WERI-Rb-1 (cell line): ENCODE data around the gene COG2.

Source experiments
- DNase-seq: peaks from one replicate; pipeline ENCODE4 v3.0.0-alpha.2; 2020
- H3K27ac ChIP-seq: fragments of 250-450 bp; sonication (Bioruptor Pico); 2 replicates; pipeline ENCODE4 v1.5.1; 2020; ENCODE audit warnings: mild to moderate bottlenecking, moderate library complexity
- H3K27me3 ChIP-seq: fragments of 250-450 bp; sonication (Bioruptor Pico); 2 replicates; pipeline ENCODE4 v1.5.1; 2021; ENCODE audit warnings: mild to moderate bottlenecking, low read depth, moderate library complexity; ENCODE audit not compliant: insufficient read depth, severe bottlenecking
- H3K36me3 ChIP-seq: fragments of 250-450 bp; sonication (Bioruptor Pico); 2 replicates; pipeline ENCODE4 v1.5.1; 2020; ENCODE audit warnings: mild to moderate bottlenecking, moderate library complexity
- H3K4me3 ChIP-seq: 2 replicates; pipeline ENCODE4 v1.5.1; 2011; ENCODE audit warnings: low read depth, mild to moderate bottlenecking, control low read depth, low read length
- H3K9me3 ChIP-seq: fragments of 250-450 bp; sonication (Bioruptor Pico); 2 replicates; pipeline ENCODE4 v1.5.1; 2021; ENCODE audit warnings: mild to moderate bottlenecking, moderate library complexity; ENCODE audit not compliant: severe bottlenecking
- TF ChIP-seq, protein P1 (sequence below): IDR thresholded peaks from 2 replicates; pipeline ENCODE4 v1.5.1; 2011; ENCODE audit warnings: low read depth, mild to moderate bottlenecking, control low read depth, inconsistent platforms, low read length

COG2 gene

DNA sequence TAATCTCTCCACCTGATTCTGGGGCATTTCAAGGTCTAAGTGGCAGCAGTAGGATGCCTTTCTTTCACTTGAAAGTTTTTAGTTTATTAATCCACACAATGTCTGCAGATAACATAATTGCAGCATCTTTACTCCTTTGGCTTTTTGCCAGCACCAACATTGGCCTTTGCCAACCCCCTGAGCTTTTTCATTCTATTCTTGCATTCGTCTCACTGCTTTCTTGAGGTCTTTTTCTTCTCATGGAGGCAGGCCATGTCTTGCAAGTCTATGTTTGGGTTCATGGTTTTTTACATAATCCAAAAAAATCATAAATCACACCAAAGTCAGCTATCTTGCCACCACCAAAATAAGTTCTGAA is 30.4 kb upstream of the COG2 start:
- Histone ChIP-seq H3K27me3 (no peaks in the 10 kb centered on the region), H3K4me3 (no peak overlapping the region), H3K36me3 (no peaks in the 10 kb centered on the region), H3K9me3 (no peaks in the 10 kb centered on the region), H3K27ac (no peak overlapping the region)
- DNase-seq: no peak
- TF ChIP-seq, protein P1, sequence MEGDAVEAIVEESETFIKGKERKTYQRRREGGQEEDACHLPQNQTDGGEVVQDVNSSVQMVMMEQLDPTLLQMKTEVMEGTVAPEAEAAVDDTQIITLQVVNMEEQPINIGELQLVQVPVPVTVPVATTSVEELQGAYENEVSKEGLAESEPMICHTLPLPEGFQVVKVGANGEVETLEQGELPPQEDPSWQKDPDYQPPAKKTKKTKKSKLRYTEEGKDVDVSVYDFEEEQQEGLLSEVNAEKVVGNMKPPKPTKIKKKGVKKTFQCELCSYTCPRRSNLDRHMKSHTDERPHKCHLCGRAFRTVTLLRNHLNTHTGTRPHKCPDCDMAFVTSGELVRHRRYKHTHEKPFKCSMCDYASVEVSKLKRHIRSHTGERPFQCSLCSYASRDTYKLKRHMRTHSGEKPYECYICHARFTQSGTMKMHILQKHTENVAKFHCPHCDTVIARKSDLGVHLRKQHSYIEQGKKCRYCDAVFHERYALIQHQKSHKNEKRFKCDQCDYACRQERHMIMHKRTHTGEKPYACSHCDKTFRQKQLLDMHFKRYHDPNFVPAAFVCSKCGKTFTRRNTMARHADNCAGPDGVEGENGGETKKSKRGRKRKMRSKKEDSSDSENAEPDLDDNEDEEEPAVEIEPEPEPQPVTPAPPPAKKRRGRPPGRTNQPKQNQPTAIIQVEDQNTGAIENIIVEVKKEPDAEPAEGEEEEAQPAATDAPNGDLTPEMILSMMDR: no peak

DNA sequence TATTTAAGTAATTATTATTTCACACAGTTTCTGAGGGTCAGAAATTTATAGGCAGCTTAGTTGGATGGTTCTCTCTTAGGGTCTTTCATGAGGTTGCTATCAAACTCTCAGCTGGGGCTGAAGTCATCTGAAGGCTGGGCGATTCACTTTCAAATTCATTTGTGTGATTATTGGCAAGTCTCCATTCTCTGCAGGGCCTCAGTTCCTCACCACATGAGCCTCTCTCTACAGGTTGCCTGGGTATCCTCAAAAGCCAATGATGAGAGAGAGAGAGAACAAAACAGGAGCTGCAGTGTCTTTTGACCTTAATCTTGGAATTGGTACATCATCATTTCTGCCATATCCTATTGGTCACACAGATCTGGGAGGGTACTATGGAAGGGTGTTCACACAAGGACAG is 29.6 kb upstream of the COG2 start:
- no peak overlapping the region for H3K4me3 ChIP-seq
- DNase-seq: no peak
- no peak overlapping the region for H3K27ac ChIP-seq
- H3K9me3 ChIP-seq: no peaks in the 10 kb centered on the region
- H3K36me3 ChIP-seq: no peaks in the 10 kb centered on the region
- no peaks in the 10 kb centered on the region for H3K27me3 ChIP-seq
- TF ChIP-seq, protein P1: no peak

DNA sequence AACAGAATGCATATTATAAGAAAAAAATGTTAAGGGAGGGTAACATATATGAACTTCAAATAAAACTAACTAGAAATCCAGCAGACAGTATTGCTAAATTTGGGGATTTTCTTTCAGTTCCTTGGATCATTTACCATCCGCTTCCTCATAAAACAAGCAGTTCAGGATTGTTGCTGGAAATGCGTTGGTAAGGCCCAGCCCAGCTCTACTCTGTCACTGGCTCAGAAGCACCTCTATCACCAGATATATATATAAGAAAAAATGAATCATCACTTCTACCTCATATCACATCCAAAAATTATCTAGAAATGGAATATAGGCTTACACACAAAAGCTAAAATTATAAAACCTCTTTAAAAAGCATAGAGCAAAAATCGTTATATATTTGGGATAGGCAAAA is 28.2 kb upstream of the COG2 start:
- H3K27me3 ChIP-seq: no peaks in the 10 kb centered on the region
- no peak overlapping the region for H3K27ac ChIP-seq
- H3K36me3 ChIP-seq: no peaks in the 10 kb centered on the region
- H3K9me3 ChIP-seq: no peaks in the 10 kb centered on the region
- H3K4me3 ChIP-seq: no peak overlapping the region
- TF ChIP-seq, protein P1: no peak
- DNase-seq: no peak

DNA sequence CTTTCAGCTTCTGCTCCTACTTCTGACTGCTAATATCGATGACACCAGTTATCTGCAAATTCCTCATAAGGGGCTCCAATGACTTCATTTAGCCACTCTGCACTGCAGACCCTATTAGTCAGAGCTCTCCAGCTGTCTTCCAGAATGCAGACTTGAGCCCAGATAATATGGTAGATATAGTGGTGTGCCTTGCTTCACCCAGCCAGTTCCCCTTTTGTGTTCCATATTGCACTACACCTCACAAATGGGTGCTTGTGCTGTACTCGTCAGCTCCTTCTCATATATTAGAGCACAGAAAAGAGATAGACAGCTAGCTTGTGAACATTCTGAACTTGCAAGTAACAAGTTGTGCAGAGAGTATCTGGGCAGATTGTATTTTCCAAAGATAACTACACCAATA is 23.7 kb upstream of the COG2 start:
- DNase-seq: no peak
- Histone ChIP-seq H3K9me3 (no peaks in the 10 kb centered on the region), H3K27ac (no peak overlapping the region), H3K36me3 (no peaks in the 10 kb centered on the region), H3K27me3 (no peaks in the 10 kb centered on the region), H3K4me3 (no peak overlapping the region)
- TF ChIP-seq, protein P1: no peak

DNA sequence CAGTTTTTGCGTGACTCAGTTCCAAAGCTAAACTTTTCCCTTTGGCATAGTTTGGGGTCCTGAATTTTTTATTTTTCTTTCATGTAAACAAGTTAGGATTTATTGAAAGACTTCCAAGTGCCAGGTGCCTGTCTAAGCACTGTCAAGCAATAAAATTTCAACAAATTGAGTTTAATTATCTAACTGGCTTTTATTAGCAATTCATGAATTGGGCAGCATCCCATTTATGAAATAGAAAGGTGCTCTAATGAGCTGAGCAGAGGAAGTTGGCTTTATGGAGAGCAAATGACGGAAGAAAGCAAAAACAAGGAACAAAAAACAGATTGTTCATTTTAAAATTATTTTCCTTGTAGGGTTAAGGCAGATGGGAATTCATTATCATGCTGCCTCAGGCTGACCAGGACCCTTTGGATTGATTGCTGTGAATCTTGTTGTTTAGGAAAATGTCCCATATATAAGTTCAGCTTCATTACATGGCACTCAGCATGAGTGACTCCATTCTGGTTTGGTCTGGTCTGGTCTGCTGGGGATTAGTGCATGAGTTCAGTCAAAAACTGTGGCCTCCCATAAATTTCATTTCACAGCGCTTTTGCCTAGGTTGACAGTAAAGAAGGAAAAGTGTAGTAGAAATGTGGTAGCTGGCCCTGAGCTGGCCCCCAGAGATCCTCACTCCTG is 21.5 kb upstream of the COG2 start:
- Histone ChIP-seq H3K36me3 (no peaks in the 10 kb centered on the region), H3K27ac (no peak overlapping the region), H3K4me3 (no peak overlapping the region), H3K9me3 (no peaks in the 10 kb centered on the region), H3K27me3 (no peaks in the 10 kb centered on the region)
- TF ChIP-seq, protein P1: no peak
- no peak for DNase-seq
